Limb (tissue), 2 donors: ENCODE measurements around the gene IFT80.
"Not testable (repeated sequence)": the region's sequence is repeated elsewhere in the genome, so short reads cannot be mapped to it uniquely, and the experiment has no call there.

Source experiments
- DNase-seq, 2 donors: peaks; one replicate each; pipeline ENCODE4 v3.0.0-alpha.2; 2016; ENCODE audit errors: extremely low spot score in 2 of 2

The IFT80 gene

DNA sequence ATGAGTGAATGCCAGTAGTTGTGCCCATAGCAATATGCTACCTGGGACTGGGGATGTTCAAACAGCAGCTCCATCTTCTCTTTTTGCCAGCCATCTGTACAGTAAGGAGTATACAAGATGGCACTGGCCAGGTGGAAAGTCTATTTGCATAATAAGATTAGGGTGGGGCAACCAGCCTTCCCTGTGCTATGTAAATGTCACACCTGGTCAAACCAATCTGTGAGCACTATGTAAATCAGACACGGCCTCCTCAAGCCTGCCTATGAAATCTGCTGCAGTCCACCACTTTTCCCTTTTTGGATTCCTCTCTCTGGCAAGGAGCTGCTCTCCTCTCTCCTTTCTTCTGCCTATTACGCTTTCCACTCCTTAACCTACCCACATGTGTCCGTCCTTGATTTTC lies 120.8 kb downstream of the IFT80 start:
- DNase-seq = no peak

- DNase-seq = no peak
Measured at GRCh38 chr3:160265088-160265487, 133.9 kb downstream of the IFT80 start.

DNA sequence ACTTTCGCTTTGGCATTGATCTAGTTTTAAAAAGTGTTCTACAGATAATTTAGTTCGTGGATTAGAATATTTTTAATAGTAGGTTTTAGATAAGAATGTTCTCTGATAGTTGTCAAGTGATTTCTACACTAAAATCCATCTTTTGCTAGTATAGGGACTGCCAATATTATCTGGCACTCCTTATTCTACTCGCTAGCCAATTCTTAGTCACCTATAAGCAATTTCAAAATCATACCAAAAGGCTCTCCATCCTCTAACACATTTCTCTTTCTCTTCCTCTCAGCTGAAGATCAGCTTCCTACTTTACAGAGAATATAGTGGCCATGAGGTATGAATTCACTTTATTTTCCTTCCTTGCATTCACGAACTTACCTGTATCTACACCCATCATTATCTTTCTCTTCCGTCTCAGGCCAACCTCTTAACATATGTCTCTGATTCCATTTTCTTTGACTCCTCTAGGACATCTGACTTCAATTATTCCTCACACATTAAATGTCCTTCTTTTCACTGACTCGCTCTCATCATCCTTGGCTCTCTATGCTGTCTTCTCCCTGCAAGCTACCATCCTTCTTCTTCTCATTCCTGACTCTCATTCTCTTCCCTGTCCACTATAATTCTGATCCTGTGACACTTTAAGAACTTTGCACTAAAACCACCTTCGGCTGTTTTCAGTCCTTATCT lies 138.3 kb downstream of the IFT80 start:
- no peak for DNase-seq

DNA sequence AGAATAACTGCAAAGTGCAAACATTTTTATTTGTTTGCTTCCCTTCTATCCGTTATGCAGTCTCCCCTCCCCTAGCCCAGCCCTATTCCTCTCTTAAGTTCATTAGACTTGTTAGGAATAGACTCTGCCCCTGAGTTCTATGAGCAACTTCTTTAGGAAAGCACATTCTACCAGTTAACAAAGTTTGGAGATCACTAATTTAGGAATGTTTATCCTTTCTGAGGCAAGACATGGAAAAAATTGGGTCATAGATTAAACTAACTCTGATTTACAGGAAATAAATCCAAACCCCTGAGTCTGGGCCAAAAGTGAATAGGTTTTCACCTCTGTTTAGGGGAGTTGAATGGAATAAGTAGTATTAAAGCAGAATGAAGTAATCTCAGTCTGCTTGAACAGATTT lies 139.4 kb downstream of the IFT80 start:
- DNase-seq = no peak

DNA sequence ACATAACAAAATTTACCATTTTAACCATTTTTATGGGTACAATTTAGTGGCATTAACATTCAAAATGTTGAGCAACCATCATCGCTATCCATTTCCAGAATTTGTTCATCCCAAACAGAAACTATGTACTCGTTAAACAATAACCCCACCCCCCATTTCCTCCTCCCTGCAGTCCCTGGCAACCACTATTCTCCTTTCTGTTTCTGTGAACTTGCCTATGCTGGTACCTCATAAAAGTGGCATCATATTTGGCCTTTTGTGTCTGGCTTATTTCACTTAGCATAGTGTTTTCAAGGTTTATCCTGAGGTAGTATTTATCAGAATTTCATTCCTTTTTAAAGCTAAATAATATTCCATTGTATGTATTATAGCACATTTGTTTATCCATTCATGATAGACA lies 141.4 kb downstream of the IFT80 start:
- no peak for DNase-seq

- DNase-seq = no peak
Measured at GRCh38 chr3:160253298-160253697, 145.7 kb downstream of the IFT80 start.

GRCh38 chr3:160247766-160248165 lies 151.3 kb downstream of the IFT80 start:
- DNase-seq = no peak

DNA sequence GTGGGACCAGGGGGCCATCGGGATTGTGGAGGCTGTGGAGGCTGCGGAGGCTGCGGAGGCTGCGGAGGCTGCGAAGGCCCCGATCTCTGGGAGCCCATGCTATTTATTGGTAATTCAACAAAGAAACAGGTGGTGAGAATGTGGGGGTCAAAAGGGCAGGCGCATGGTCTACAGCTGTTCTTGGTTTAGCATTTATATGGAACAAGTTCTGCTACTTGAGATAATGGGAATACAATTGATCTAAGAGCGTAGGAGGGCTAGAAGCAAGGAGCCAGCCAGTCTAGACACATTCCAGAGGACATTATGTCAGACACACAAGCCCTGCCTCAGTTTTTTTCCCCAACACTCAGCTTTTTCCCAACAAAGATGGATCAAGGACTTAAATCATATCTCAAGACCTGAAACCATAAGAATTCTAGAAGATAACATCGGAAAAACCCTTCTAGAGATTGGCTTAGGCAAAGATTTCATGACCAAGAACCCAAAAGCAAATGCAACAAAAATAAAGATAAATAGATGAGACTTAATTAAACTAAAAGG lies 153.7 kb downstream of the IFT80 start:
- no peak for DNase-seq

DNA sequence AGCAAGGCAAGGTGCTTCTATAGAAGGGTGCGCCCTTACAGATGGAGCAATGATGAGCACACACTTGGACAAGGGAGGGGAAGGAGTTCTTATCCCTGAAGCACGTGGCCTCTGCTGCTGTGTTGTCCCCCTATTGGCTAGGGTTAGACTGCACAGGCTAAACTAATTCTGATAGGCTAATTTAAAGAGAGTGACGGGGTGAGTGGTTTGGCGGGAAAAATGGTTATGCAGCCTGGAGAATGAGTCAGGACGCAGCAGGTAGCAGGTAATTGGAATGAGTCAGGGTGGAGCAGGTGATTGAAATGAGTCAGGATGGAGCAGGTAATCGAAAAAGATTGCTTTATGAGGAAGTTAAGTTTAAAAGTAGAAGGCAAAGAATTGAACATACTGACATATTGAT lies 158.3 kb downstream of the IFT80 start:
- DNase-seq = not testable (repeated sequence)

GRCh38 chr3:160232014-160232413 lies 167.0 kb downstream of the IFT80 start:
- DNase-seq = no peak

- no peak for DNase-seq
Measured at GRCh38 chr3:160227419-160227818, 171.6 kb downstream of the IFT80 start.

GRCh38 chr3:160226026-160226907 lies 172.8 kb downstream of the IFT80 start:
- peak in 1 of 2 donors; percentile 59 for DNase-seq

DNA sequence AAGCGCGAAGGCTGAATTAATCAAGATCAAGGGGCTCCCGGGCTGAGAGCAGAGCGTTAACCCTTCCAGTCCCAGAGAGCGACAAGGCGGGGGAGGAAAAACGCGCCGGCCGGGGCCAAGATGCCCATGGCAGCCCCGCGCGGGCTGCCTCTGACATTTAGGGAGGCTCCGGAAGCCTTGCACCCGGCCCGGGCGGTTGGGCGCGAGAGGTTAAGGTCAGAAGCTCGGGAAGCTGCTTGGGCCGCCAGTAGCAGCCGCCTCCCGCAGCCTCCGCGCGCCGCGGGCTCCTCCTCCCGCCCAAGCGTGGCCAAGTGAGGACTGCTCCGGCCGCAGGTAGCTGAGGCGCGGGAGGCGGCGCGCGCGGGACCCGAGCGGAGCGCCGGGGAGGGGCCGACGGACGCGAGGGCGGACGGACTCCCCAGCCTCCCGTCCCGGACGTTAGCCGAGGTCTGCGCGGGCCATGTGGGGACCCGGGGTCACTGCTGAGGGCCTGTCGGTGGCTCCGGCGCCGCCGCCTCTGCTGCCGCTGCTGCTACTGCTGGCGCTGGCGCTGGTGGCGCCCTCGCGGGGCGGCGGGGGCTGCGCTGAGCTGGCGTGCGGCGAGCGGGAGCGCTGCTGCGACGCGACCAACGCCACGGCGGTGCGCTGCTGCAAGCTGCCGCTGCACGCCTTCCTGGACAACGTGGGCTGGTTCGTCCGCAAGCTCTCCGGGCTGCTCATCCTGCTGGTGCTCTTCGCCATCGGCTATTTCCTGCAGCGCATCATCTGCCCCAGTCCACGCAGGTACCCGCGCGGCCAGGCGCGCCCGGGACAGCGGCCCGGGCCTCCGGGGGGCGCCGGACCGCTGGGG lies 173.6 kb downstream of the IFT80 start, which contains the start of gene C3orf80:
Gene C3orf80, plus strand, starts transcription at position 247 of the 850 bp plus-strand sequence. Its CDS starts 214 bp downstream, at position 461.
- DNase-seq = peak; percentile 7 to 76

- no peak for DNase-seq
Measured at GRCh38 chr3:160224811-160225175, 174.2 kb downstream of the IFT80 start.

DNA sequence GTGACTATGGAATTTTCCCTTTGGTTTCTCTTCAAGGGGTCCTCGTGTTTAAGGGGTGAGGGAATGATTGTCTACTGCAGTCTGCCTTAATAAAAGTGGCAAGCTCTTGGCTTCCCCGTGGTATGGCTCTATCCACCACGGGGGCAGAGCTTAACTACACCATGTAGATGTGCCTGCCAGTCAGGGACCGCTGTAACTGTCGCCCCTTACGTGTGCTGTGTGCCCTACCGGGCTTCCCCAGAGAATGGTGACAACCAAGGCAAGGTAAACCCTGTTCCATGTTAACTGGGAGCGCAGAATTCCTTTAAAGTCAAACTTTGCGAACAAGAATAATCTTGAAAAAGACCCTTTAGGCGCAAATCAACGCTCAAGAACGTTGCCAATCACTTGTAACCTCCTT lies 174.8 kb downstream of the IFT80 start:
- DNase-seq = no peak

- DNase-seq = no peak
Measured at GRCh38 chr3:160221019-160221418, 178.0 kb downstream of the IFT80 start.

DNA sequence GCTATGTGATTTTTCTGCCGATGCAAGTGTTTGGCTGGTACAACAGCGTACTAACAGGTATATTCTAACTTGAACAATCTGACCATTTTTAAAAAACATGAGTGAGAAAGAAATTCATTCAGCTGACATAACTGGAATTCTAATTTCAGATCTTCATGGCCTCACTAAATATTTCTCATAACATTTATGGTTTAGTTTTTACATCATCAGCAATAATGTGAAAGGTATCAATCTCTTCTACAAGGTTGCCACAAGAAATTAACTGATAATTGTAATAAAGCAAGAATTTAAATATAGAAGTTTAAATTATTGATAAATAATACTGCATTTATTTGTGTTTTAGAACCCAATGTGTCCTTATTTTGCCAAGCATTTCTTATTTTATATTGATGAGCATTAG lies 179.0 kb downstream of the IFT80 start:
- DNase-seq = no peak

GRCh38 chr3:160218136-160218535 lies 180.9 kb downstream of the IFT80 start:
- no peak for DNase-seq

DNA sequence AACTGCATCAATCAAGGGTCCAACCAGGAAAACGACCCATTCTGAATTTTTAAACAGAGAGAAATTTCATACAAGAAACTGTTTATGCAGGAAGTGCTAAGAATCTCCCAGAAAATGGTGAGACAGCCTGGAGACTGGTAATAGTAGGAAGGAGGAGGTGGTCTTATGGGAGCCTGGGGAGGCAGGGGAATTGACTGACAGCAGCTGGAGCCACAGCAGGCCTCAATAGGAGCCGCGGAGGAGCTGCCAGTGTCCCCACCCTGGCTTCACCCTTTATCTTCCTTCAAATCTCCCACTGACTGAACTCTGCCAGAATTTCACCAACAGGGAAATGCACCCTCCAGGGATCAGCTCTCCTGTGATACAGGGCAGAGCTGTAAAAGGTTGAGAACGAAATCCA lies 181.3 kb downstream of the IFT80 start:
- no peak for DNase-seq

DNA sequence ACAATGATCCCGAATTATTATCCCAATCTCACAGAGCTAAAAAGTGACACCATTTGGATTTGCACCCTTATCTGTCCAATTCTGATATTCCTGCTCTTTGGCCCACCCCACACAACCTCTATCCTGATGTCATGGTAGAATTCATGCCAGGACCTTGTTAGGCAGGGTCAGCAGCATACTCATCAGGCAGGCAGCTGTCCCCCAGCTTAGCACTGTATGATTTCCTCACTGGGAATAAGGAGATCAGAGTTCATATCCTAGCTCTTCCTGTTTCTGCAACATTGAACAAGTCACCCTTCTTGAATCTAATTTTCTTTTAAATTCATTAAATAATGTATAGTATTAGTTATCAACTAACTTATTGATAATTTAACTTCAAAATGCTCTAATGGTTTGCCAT lies 185.8 kb downstream of the IFT80 start:
- DNase-seq = no peak

GRCh38 chr3:160210799-160211221 lies 188.2 kb downstream of the IFT80 start:
- DNase-seq = no peak

- no peak for DNase-seq
Measured at GRCh38 chr3:160210341-160210740, 188.7 kb downstream of the IFT80 start.
